ENCODE measurements around the gene EML4.
"Not testable (repeated sequence)": the region's sequence is repeated elsewhere in the genome, so short reads cannot be mapped to it uniquely, and the experiment has no call there.

Gene EML4

DNA sequence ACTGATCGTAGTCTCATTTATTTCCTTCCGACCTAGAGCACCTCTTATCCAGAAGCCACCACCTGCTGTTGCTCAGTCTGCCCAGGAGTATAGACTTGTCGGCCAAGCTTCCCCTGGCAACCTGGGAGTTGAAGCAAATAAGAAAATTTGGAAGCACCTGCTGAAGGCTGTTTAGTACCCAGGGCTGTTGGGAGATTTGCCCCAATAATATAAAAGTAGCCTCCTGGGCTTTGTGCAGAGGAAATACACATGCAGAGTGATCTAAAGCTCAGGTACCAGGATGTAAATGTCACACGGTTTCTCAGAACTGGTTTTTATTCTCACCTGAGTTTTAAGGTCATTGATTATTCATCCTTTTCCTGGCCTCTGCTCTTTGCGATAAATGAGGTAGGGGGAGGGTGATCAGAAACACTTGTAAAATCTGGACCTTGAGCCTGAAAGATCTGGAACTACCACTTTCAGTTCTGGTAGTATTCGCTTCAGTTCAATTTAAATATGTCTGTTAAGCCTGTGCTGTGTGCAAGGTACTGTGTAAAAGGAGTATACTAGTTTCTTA lies 192.7 kb downstream of the EML4 start:
- DNase-seq, result no peak

DNA sequence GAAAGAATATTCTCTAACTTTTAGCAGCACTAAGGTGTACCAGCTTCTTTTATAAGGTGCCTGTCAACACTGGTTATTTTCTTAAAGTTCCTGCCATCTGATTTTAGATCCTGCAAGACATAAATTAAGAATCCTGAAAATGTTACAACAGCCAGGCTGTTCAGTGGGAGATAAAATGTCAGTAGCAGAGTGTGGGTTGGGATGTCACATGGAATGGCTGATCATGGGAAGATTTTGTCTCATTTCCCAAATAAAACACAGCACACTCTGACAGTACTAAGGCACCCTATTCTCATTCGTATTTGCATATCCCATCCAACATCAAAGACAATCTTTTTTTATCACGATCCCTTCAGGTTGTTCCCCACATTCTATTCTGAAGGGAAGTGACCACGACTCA lies 194.3 kb downstream of the EML4 start:
- DNase-seq, result no peak

DNA sequence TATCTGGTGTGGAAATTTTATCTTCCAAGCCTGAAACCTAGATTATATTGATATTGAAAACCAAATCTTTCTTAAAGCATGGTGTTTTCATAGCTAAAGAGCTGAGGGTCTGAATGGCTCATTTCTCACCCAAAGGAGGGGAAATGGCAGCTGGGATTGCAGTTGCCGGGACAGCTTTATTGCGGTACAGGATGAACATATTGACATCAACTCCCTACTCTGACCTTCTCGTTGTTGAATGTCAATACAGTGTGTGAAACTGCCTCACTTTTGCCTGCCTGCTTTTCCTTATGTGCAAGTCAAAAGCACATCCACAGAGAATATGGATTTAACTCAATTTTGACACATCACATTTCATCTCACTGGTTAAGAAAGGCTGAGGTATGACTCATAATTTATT lies 195.5 kb downstream of the EML4 start:
- DNase-seq, result no peak

DNA sequence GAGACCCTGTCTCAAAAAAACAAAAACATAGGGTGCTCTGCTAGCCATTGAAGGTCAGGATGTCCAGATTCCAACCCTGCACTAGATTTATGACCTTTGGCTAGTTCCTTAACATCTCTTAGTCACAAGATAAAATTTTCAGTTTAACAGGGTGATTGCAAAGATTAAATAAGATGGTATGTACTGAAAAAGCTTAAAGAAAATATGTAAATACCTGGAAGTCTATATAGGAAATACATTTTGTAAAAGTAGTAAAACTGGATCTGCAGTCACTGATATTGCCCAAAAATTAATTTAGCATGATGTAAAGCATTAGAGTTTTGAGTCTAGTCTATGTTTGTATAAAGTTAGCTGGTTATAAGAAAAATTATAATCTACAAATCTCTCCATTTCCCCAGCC lies 197.3 kb downstream of the EML4 start:
- DNase-seq, result no peak

DNA sequence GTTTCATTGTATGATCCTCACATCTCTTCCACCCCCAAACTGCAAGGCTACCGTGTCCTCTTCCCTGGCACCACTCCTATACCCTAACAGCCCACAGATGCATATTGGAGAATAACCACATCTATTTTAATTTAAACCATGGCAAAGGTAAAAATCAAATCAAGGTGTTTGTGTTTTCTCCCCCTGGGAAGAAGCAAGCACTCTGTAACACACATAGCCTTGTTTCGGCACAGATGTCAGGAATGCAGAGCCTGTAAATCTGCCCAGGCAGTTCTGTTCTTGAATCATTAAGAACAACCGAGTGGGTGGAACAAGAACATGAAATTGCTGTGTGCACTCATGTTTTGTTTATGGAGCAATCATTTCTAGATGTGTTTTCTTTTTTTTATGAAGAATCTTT lies 198.7 kb downstream of the EML4 start:
- no peak for DNase-seq

DNA sequence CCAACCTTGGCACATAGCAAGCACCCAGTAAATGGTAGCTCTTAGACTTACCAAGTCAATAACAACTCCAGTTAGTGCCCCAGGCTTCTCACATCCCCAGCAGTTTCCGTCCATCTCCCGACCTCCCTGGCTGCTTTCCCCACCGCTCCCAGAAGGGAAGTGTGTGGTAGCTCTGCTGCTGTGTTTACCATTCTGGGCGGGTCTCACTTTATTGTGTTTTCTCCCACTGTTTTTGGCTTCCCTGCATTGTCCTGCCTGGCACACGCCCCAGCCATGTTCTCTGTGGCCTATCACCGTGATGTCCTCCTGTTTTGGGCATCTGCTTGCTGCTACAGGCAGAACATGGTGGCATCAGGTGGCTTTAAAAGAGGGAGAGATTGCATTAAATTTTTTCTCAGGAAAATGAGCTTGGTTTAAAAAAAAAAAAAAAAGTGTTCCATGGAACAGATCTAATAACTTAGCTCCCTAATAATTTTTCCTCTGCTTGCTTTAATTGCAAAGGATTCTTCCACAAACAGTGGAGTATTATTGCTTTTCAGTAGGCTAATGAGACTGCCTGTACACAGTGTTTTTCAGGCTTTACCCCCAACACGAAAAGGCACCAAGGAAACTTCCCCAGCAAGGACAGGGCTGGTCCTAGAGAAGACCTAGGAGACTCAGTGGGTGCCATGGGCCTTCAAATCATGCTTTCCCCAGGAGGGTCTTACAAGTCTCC lies 199.8 kb downstream of the EML4 start:
- no peak for DNase-seq

DNA sequence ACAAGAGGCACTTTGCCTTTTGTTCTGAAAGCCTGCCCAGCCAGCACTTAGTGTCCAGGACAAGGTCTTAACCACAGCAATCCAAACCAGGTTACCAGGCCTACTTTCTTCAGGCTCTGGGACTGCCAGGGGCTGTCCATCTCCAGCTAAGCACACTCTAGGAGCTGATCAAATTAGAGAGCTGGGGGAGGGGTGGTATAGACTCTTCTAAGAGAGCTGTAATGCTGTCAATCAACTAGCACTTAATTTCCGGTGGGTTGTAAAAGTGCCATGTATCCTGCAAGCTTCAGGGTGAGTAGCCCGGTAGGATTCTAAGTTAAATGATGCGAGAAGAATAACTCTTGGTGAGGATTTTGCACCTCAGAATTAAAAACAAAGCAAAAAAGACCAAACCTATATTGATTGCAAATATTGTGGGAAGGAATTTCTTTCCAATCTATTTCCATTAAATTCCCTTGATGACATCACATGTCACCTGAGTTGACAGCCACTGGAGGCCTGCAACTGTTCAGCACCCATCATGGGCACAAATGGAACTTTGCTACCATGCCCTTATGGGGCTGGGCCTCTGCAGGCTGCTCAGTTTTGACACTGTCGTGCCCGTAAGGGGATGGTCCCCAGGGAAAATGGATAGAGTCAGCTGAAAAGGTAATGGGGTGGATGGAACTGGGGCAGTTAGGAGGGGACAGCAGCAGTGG lies 200.5 kb downstream of the EML4 start:
- no peak for DNase-seq

DNA sequence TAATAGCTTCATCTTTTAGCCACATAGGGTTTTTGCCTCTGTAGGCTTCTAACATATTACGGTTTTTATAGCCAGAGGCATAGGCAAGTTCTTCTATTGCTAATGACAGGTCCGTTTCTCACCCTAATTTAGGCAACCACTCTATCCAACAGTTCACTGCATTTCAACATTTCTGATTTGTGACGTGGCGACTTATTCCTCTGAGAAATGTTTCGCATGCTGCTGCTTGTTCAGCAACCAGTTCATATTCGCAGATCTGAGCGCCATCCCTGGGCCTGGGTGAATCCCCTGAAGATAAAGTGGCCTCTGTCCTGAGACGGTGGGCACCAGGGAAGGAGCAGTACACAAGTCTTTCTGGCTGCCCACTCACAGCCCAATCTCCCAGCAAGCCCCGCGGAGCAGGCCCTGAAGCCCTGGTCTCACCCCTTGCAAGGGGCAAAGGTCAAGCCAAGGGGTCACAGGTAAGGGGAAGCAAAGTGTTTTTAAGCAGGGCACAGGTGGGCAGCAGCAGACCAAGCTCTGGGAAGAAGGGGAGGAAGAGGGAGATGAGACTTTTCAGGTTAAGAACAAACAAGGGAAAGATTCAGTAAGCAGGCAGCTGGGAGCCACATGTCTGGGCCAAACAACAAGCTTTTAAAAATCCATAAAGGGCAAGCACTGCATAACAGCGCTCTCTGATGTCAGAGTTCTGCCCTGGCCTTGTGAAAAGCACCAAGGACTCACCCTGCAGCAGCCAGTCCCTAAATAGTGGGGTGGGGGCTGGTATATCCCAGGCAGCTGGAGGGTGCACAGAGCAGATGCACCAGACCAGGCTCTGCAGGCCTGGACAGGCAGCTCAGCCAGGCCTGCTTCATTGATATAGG lies 202.7 kb downstream of the EML4 start:
- no peak for DNase-seq

DNA sequence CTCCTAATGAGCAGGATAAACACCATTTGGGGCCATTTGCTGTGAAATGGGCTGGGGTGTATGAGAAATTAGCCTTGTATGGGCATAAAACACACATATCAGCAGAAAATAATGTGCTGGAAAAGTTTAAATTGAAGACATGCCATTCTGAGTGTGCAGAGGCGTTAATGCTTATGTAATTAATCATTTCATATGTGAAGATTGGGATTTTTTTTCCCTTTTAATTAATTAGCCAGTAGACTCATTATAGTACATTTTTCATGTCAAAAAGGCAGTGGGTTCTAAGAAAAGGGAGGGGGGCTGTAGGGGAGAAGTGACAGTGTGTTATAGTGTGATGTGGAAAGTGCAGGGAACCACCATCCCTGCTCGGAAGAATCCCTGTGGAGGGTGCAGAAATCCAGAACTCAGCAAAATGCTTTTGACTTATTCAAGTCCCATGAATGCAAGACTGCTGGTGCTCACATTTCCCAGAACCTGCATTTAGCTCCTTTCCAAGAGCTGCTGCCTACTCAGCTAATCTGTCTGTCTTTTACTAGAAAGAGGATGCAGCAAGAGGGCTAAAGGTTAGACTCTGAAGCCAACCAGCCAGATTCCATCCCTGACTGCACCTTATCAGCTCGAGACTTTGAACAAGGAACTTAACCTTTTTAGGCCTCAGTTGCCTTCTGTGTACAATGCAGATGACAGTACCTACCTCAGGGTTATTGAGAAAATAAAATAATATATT lies 203.5 kb downstream of the EML4 start:
- DNase-seq, result no peak

DNA sequence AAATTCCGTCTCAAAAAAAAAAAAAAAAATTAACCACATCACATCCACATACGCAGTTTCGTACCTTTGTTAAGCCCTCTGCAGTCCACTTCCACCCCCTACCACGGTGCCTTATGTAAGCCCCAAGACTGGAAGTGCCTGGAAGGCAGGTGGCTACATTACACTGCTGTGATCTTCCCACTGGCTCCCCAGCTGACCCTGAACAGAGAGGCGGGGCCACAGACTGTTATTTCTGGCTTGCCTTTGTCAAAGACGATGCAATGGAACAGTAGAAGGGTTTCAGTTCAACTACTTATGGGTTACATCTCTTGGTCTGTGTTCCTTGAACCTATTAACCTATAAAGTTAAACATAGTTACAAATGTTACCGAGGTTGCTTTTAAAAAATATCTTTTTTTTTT lies 207.6 kb downstream of the EML4 start:
- DNase-seq, result no peak

DNA sequence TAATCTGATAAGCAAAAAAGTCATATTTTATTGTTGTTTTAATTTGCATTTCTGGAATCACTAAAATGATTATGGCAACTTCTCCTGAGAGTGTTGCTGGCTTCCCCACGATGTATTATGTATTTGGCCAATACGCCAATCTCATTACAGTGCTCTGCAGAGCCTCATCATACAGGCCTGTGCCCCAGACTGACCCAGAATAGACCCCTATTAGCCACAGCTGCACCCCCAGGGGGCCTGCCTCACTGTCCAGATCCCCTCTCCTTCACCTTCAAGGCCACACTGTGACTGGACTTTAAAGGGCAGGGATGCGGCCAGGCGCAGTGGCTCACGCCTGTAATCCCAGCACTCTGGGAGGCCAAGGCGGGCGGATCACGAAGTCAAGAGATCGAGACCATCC lies 209.3 kb downstream of the EML4 start:
- DNase-seq, result no peak

DNA sequence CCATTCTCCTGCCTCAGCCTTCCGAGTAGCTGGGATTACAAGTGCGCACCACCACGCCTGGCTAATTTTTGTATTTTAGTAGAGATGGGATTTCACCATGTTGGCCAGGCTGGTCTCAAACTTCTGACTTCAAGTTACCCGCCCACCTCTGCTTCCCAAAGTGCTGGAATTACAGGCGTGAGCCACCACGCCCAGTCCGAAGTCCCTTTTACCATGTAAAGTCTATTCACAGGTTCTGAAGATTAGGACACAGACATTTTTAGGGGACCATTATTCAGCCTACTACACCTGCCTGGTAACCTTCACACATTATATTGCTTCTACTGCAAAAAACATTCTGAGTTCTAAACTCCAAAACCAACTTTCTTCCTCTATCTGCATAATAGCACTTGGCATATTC lies 210.9 kb downstream of the EML4 start:
- DNase-seq, result not testable (repeated sequence)

DNA sequence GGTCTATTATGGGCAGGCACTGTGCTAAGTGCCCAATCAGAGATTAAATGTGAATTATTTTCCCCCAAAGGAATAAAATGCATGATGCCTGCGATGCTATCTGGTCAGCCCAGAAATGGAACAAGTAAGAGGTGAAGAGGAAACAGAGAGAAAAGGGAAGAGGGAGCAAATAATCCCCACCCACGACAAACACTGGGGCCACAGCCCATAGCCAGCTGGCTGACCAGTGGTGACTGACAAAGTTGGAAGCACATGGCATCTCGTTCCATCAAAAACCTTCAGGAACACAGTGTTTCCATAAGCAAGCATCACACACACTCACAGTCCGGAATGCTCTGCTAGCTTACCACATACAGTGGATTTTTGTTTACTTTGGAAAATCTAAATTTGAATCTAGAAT lies 213.0 kb downstream of the EML4 start:
- DNase-seq, result no peak

All from stimulated activated CD4-positive, alpha-beta T cell treated with anti-CD3 and anti-CD28 coated beads, Interleukin-2, amount 100 ng/mL, for 24 hours (primary cell).